Breast epithelium (tissue), 4 donors: ENCODE measurements around the gene SPATA25. TPM values are rescaled to one million over a fixed set of nuclear protein-coding genes. Genes with fewer than 3 reads are reported as not detected.

Source experiments
- DNase-seq, 2 donors: peaks; one replicate each; pipeline ENCODE4 v3.0.0-alpha.2; 2019; ENCODE audit warnings: low spot score in 2 of 2
- H3K27ac ChIP-seq, 2 donors: fragments of 200-600 bp; sonication (generic) in 1 of 2; one replicate each; pipeline ENCODE4 v1.5.1; 2016 to 2019; ENCODE audit warnings: mild to moderate bottlenecking in 1 of 2
- H3K27me3 ChIP-seq, 2 donors: fragments of 200-600 bp; sonication (generic) in 1 of 2; one replicate each; pipeline versions ENCODE4 v1.5.1 to v1.6.0; 2017 to 2019; ENCODE audit warnings: control low read depth in 1 of 2, mild to moderate bottlenecking in 1 of 2
- H3K36me3 ChIP-seq: fragments of 200-600 bp; one replicate; pipeline ENCODE4 v1.5.1; 2019
- H3K4me1 ChIP-seq, 2 donors: fragments of 200-600 bp; sonication (generic); one replicate each; pipeline ENCODE4 v1.5.1; 2016 to 2019; ENCODE audit warnings: control low read depth in 1 of 2
- H3K4me3 ChIP-seq, 3 donors: fragments of 200-600 bp; sonication (generic); 1 replicate in 2 of 3; 2 replicates in 1 of 3; pipeline ENCODE4 v1.5.1; 2016 to 2019; ENCODE audit warnings: mild to moderate bottlenecking in 3 of 3, moderate library complexity in 2 of 3
- H3K9me3 ChIP-seq, 2 donors: fragments of 200-600 bp; sonication (generic) in 1 of 2; one replicate each; pipeline ENCODE4 v1.5.1; 2016 to 2019; ENCODE audit warnings: control low read depth in 1 of 2
- CTCF ChIP-seq, 3 donors: fragments of 450-650 bp; IDR thresholded peaks; one replicate each; pipeline ENCODE4 v1.5.1; 2016 to 2017; ENCODE audit warnings: antibody characterized with exemption in 3 of 3, mild to moderate bottlenecking in 3 of 3, moderate library complexity in 3 of 3
- POLR2A ChIP-seq: fragments of 450-650 bp; IDR thresholded peaks from one replicate; pipeline ENCODE4 v1.6.1; 2016; ENCODE audit warnings: antibody characterized with exemption, mild to moderate bottlenecking, moderate library complexity
- POLR2AphosphoS5 ChIP-seq, 3 donors: sonication (generic); formaldehyde crosslinking; IDR thresholded peaks; one replicate each; pipeline ENCODE4 v1.6.1; 2017; ENCODE audit warnings: antibody characterized with exemption in 3 of 3
- intact Hi-C: fragments of 100-400 bp; cut with DNase I; formaldehyde crosslinking; loops from one replicate; pipeline ENCODE4 v1.15.1; 2023; ENCODE audit warnings: low total_unique reads
- total RNA-seq, 3 donors: library from RNA; depleted of rRNA; stranded (reverse); fragments of >200 nt; gene quantifications; one replicate each; pipeline ENCODE4 v1.1.0, GENCODE V29; 2016

Gene SPATA25
- total RNA-seq, 3 donors from 2014 or later: 3.4 to 3.9 (median 3.7) TPM

GRCh38 chr20:45867819-45868176, 19.6 kb downstream of the SPATA25 start:
- no peak for TF ChIP-seq CTCF (IDR thresholded peaks at IDR 0.05)
- no peak for TF ChIP-seq POLR2A
- no peak for TF ChIP-seq POLR2AphosphoS5 (IDR thresholded peaks at IDR 0.05)
- no peak for DNase-seq
- Histone ChIP-seq H3K4me3 (no peak overlapping the region), H3K4me1 (no peaks in the 10 kb centered on the region), H3K27ac (no peak overlapping the region), H3K27me3 (no peaks in the 10 kb centered on the region), H3K9me3 (no peaks in the 10 kb centered on the region), H3K36me3 (no peaks in the 10 kb centered on the region)
- intact Hi-C loops: no loop called here

GRCh38 chr20:45867136-45867818, 20.1 kb downstream of the SPATA25 start:
- Histone ChIP-seq H3K4me3 (no peak overlapping the region), H3K9me3 (no peaks in the 10 kb centered on the region), H3K36me3 (no peaks in the 10 kb centered on the region), H3K27ac (no peak overlapping the region), H3K27me3 (no peaks in the 10 kb centered on the region), H3K4me1 (no peaks in the 10 kb centered on the region)
- intact Hi-C loops: no loop called here
- TF ChIP-seq POLR2A: no peak
- TF ChIP-seq POLR2AphosphoS5 (IDR thresholded peaks at IDR 0.05): no peak
- no peak for TF ChIP-seq CTCF (IDR thresholded peaks at IDR 0.05)
- no peak for DNase-seq

GRCh38 chr20:45866454-45866853, 21.0 kb downstream of the SPATA25 start:
- Histone ChIP-seq H3K27me3 (no peaks in the 10 kb centered on the region), H3K27ac (no peak overlapping the region), H3K9me3 (no peaks in the 10 kb centered on the region), H3K36me3 (no peaks in the 10 kb centered on the region), H3K4me3 (no peak overlapping the region), H3K4me1 (no peaks in the 10 kb centered on the region)
- DNase-seq: no peak
- intact Hi-C loops: no loop called here
- TF ChIP-seq POLR2AphosphoS5 (IDR thresholded peaks at IDR 0.05) (no peak), CTCF (IDR thresholded peaks at IDR 0.05) (no peak), POLR2A (no peak)

GRCh38 chr20:45863543-45864470, 23.6 kb downstream of the SPATA25 start:
- Histone ChIP-seq H3K27me3 (no peaks in the 10 kb centered on the region), H3K36me3 (no peaks in the 10 kb centered on the region), H3K4me3 (no peak overlapping the region), H3K9me3 (no peaks in the 10 kb centered on the region), H3K4me1 (no peaks in the 10 kb centered on the region), H3K27ac (no peak overlapping the region)
- TF ChIP-seq POLR2AphosphoS5 (IDR thresholded peaks at IDR 0.05) (no peak), POLR2A (no peak), CTCF (IDR thresholded peaks at IDR 0.05) (no peak)
- intact Hi-C loops: no loop called here
- DNase-seq: no peak
